K562 (cell line): ENCODE data around the gene STAB2. TPM values are rescaled to one million over a fixed set of nuclear protein-coding genes. Genes with fewer than 3 reads are reported as not detected.

Experiments used
- EP300 ChIP-seq: IDR thresholded peaks from 2 replicates; pipeline ENCODE4 v1.6.1; 2012; ENCODE audit warnings: low read length, improper control_type of control experiment
- SMAD4 ChIP-seq: fragments of 250-450 bp; sonication (Bioruptor Pico); conservative IDR thresholded peaks from 2 replicates; pipeline ENCODE4 v1.8.0; 2021; ENCODE audit warnings: inconsistent platforms, mild to moderate bottlenecking, moderate library complexity
- SOX6 ChIP-seq: fragments of 450-650 bp; IDR thresholded peaks from 2 replicates; pipeline ENCODE4 v1.6.1; 2014; ENCODE audit warnings: mild to moderate bottlenecking
- ZBTB33 ChIP-seq: sonication (generic); formaldehyde crosslinking; IDR thresholded peaks from 2 replicates; pipeline ENCODE4 v1.8.1; 2023; ENCODE audit warnings: mild to moderate bottlenecking, missing genetic modification reagents
- ZFX ChIP-seq: sonication (generic); formaldehyde crosslinking; IDR thresholded peaks from 2 replicates; pipeline ENCODE4 v1.8.0; 2022; ENCODE audit warnings: mild to moderate bottlenecking, missing genetic modification reagents, moderate library complexity
- ZNF551 ChIP-seq: fragments of 250-450 bp; sonication (Bioruptor Pico); IDR thresholded peaks from 2 replicates; pipeline ENCODE4 v1.5.0; 2021; ENCODE audit warnings: mild to moderate bottlenecking, moderate library complexity
- ZNF77 ChIP-seq: fragments of 250-450 bp; sonication (Bioruptor Pico); IDR thresholded peaks from 2 replicates; pipeline ENCODE4 v1.5.0; 2020
- polyA plus RNA-seq, 8 experiments: library from polyadenylated mRNA; depleted of rRNA in 4 of 8; stranded (reverse) in 5 of 8; unstranded in 3 of 8; fragments of >200 nt; fragmentation: Nextera tagmentation in 2 of 8; fragmentation: Illumina TruSeq in 1 of 8; extraction: Ambion mirVana in 2 of 8; extraction: Trizol in 1 of 8; gene quantifications; 2 replicates each; pipeline versions ENCODE4 v1.2.1 to v1.2.3, GENCODE V29; 2011 to 2014; ENCODE audit warnings: inconsistent platforms in 1 of 8, missing spikeins in 1 of 8
- total RNA-seq, 7 experiments: library from RNA; depleted of rRNA in 6 of 7; stranded (reverse); fragments of >200 nt in 6 of 7; fragmentation: Illumina TruSeq in 2 of 7; extraction: Trizol in 2 of 7; gene quantifications; 2 replicates each; pipeline versions ENCODE4 v1.2.1 to v1.2.3, GENCODE V29; 2011 to 2021; ENCODE audit warnings: low replicate concordance in 1 of 7
- TF ChIP-seq, protein P1 (sequence below): fragments of 450-650 bp; IDR thresholded peaks from 2 replicates; pipeline ENCODE4 v1.6.1; 2016; ENCODE audit warnings: mild to moderate bottlenecking, moderate library complexity
- TF ChIP-seq, protein P2 (sequence below): sonication (generic); formaldehyde crosslinking; IDR thresholded peaks from 2 replicates; pipeline ENCODE4 v1.8.0; 2022; ENCODE audit warnings: mild to moderate bottlenecking, missing genetic modification reagents

Gene STAB2
- total and polyA plus RNA-seq, 9 of the 15 experiments (the other 6 are each of a cell fraction or from before 2014, with no cell fraction given): 0.10 TPM; not detected in 8

DNA sequence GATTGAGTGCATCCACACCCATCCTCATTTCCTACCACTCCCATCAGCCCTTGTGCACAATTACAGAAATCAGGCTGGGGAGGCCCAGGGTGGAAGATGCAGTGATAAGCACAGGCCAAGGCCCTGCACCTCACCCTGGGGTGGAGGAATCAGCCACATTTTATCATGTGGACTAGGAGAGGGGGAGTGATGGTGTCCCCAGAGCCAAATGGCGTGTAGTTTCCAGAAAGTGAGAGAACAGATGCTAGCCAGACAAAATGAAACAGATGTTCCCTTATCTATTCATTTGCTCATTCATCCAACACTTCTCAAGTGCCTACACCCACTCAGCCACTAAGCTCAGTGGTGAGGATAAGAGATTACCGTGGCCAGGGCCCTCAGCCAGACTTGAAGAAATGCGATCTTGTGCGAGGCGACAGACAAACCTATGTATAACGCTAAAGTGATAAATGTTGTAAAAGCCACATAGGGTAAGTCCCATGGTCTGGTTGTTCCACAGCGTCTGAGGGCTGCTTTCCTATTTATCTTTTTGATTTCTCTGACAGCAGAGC lies 93.6 kb downstream of the STAB2 start (continued):
- TF ChIP-seq, protein P1, sequence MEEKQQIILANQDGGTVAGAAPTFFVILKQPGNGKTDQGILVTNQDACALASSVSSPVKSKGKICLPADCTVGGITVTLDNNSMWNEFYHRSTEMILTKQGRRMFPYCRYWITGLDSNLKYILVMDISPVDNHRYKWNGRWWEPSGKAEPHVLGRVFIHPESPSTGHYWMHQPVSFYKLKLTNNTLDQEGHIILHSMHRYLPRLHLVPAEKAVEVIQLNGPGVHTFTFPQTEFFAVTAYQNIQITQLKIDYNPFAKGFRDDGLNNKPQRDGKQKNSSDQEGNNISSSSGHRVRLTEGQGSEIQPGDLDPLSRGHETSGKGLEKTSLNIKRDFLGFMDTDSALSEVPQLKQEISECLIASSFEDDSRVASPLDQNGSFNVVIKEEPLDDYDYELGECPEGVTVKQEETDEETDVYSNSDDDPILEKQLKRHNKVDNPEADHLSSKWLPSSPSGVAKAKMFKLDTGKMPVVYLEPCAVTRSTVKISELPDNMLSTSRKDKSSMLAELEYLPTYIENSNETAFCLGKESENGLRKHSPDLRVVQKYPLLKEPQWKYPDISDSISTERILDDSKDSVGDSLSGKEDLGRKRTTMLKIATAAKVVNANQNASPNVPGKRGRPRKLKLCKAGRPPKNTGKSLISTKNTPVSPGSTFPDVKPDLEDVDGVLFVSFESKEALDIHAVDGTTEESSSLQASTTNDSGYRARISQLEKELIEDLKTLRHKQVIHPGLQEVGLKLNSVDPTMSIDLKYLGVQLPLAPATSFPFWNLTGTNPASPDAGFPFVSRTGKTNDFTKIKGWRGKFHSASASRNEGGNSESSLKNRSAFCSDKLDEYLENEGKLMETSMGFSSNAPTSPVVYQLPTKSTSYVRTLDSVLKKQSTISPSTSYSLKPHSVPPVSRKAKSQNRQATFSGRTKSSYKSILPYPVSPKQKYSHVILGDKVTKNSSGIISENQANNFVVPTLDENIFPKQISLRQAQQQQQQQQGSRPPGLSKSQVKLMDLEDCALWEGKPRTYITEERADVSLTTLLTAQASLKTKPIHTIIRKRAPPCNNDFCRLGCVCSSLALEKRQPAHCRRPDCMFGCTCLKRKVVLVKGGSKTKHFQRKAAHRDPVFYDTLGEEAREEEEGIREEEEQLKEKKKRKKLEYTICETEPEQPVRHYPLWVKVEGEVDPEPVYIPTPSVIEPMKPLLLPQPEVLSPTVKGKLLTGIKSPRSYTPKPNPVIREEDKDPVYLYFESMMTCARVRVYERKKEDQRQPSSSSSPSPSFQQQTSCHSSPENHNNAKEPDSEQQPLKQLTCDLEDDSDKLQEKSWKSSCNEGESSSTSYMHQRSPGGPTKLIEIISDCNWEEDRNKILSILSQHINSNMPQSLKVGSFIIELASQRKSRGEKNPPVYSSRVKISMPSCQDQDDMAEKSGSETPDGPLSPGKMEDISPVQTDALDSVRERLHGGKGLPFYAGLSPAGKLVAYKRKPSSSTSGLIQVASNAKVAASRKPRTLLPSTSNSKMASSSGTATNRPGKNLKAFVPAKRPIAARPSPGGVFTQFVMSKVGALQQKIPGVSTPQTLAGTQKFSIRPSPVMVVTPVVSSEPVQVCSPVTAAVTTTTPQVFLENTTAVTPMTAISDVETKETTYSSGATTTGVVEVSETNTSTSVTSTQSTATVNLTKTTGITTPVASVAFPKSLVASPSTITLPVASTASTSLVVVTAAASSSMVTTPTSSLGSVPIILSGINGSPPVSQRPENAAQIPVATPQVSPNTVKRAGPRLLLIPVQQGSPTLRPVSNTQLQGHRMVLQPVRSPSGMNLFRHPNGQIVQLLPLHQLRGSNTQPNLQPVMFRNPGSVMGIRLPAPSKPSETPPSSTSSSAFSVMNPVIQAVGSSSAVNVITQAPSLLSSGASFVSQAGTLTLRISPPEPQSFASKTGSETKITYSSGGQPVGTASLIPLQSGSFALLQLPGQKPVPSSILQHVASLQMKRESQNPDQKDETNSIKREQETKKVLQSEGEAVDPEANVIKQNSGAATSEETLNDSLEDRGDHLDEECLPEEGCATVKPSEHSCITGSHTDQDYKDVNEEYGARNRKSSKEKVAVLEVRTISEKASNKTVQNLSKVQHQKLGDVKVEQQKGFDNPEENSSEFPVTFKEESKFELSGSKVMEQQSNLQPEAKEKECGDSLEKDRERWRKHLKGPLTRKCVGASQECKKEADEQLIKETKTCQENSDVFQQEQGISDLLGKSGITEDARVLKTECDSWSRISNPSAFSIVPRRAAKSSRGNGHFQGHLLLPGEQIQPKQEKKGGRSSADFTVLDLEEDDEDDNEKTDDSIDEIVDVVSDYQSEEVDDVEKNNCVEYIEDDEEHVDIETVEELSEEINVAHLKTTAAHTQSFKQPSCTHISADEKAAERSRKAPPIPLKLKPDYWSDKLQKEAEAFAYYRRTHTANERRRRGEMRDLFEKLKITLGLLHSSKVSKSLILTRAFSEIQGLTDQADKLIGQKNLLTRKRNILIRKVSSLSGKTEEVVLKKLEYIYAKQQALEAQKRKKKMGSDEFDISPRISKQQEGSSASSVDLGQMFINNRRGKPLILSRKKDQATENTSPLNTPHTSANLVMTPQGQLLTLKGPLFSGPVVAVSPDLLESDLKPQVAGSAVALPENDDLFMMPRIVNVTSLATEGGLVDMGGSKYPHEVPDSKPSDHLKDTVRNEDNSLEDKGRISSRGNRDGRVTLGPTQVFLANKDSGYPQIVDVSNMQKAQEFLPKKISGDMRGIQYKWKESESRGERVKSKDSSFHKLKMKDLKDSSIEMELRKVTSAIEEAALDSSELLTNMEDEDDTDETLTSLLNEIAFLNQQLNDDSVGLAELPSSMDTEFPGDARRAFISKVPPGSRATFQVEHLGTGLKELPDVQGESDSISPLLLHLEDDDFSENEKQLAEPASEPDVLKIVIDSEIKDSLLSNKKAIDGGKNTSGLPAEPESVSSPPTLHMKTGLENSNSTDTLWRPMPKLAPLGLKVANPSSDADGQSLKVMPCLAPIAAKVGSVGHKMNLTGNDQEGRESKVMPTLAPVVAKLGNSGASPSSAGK: no peak
- no peak for TF ChIP-seq ZFX (CRISPR knock-in tag)
- no peak for TF ChIP-seq ZBTB33 (CRISPR knock-in tag)
- TF ChIP-seq EP300: no peak
- TF ChIP-seq, protein P2, sequence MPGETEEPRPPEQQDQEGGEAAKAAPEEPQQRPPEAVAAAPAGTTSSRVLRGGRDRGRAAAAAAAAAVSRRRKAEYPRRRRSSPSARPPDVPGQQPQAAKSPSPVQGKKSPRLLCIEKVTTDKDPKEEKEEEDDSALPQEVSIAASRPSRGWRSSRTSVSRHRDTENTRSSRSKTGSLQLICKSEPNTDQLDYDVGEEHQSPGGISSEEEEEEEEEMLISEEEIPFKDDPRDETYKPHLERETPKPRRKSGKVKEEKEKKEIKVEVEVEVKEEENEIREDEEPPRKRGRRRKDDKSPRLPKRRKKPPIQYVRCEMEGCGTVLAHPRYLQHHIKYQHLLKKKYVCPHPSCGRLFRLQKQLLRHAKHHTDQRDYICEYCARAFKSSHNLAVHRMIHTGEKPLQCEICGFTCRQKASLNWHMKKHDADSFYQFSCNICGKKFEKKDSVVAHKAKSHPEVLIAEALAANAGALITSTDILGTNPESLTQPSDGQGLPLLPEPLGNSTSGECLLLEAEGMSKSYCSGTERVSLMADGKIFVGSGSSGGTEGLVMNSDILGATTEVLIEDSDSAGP (CRISPR knock-in tag): no peak
- TF ChIP-seq SOX6: 0 out of 2 replicates have a peak, but pooled peaks have one; percentile 17
- TF ChIP-seq SMAD4: peak; percentile 78
- TF ChIP-seq ZNF551 (CRISPR knock-in tag): no peak
- no peak for TF ChIP-seq ZNF77 (CRISPR knock-in tag)
